ENCODE measurements around the gene MBTPS1.

MBTPS1 gene

DNA sequence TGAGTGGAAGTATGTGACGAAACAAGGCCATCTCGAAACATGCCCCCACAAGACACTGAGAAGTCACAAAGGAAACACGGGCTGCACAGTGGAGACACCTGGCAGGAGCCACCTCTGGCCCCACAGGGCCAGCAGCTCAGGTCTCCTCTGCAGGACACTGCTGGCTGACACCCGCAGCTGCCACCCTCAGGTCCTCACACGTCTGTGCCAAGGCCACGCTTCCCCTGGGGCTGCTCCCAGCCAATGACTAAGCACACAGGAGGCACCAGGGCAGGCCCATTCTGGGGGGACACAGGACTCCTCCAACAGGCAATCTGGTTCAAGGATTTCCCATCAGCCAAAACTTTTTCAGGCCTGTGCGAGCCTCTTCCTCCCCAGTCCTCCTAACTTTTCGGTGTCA is 36.4 kb downstream of the MBTPS1 start:
- H3K27me3 ChIP-seq (ENCODE audit: control insufficient read depth, insufficient read depth, low read length): no peaks in the 10 kb centered on the region
- H3K9me3 ChIP-seq (ENCODE audit: control insufficient read depth, low read length): no peaks in the 10 kb centered on the region
- H3K4me1 ChIP-seq (ENCODE audit: control insufficient read depth, insufficient read depth, low read length): no peaks in the 10 kb centered on the region
- no peak overlapping the region for H3K4me3 ChIP-seq (ENCODE audit: low read length)
- H3K36me3 ChIP-seq (ENCODE audit: control insufficient read depth, insufficient read depth, low read length): peaks cover 10% of the 10 kb centered on the region
- H3K9ac ChIP-seq (ENCODE audit: low read length): no peak overlapping the region

DNA sequence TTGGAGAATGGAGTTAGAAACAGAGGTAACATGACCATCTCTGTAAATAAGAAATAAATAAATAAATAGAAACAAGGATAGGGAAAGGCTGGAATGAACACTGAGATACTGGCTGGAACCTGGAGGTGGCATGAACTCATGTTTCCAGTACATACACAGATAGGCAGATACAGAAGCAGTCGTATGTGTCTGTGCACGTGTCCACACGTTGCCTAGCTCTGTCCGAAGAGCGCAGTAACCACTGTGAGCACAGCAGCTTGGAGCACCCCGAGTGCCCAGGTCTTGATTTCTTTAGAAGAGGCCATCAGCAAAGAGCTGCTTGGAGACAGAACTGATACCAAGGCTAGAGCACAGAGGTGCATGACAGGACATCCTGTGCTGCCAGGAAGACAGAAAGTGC is 37.1 kb downstream of the MBTPS1 start:
- Histone ChIP-seq H3K4me1 (ENCODE audit: control insufficient read depth, insufficient read depth, low read length) (no peaks in the 10 kb centered on the region), H3K36me3 (ENCODE audit: control insufficient read depth, insufficient read depth, low read length) (peaks cover 10% of the 10 kb centered on the region), H3K4me3 (ENCODE audit: low read length) (no peak overlapping the region), H3K9ac (ENCODE audit: low read length) (no peak overlapping the region), H3K9me3 (ENCODE audit: control insufficient read depth, low read length) (no peaks in the 10 kb centered on the region), H3K27me3 (ENCODE audit: control insufficient read depth, insufficient read depth, low read length) (no peaks in the 10 kb centered on the region)

GRCh38 chr16:84075376-84075775 is 41.4 kb downstream of the MBTPS1 start:
- H3K9ac ChIP-seq (ENCODE audit: low read length): no peak overlapping the region
- no peaks in the 10 kb centered on the region for H3K4me1 ChIP-seq (ENCODE audit: control insufficient read depth, insufficient read depth, low read length)
- no peaks in the 10 kb centered on the region for H3K9me3 ChIP-seq (ENCODE audit: control insufficient read depth, low read length)
- no peaks in the 10 kb centered on the region for H3K27me3 ChIP-seq (ENCODE audit: control insufficient read depth, insufficient read depth, low read length)
- H3K4me3 ChIP-seq (ENCODE audit: low read length): no peak overlapping the region
- peaks cover 1% of the 10 kb centered on the region for H3K36me3 ChIP-seq (ENCODE audit: control insufficient read depth, insufficient read depth, low read length)

- H3K27me3 ChIP-seq (ENCODE audit: control insufficient read depth, insufficient read depth, low read length): no peaks in the 10 kb centered on the region
- H3K4me1 ChIP-seq (ENCODE audit: control insufficient read depth, insufficient read depth, low read length): no peaks in the 10 kb centered on the region
- H3K9ac ChIP-seq (ENCODE audit: low read length): no peak overlapping the region
- no peak overlapping the region for H3K4me3 ChIP-seq (ENCODE audit: low read length)
- no peaks in the 10 kb centered on the region for H3K36me3 ChIP-seq (ENCODE audit: control insufficient read depth, insufficient read depth, low read length)
- H3K9me3 ChIP-seq (ENCODE audit: control insufficient read depth, low read length): no peaks in the 10 kb centered on the region
These were observed 42.0 kb downstream of the MBTPS1 start for GRCh38 chr16:84074721-84075120.

GRCh38 chr16:84072014-84072413 is 44.7 kb downstream of the MBTPS1 start:
- Histone ChIP-seq H3K9me3 (ENCODE audit: control insufficient read depth, low read length) (no peaks in the 10 kb centered on the region), H3K4me3 (ENCODE audit: low read length) (no peak overlapping the region), H3K27me3 (ENCODE audit: control insufficient read depth, insufficient read depth, low read length) (no peaks in the 10 kb centered on the region), H3K36me3 (ENCODE audit: control insufficient read depth, insufficient read depth, low read length) (peaks cover 8% of the 10 kb centered on the region), H3K4me1 (ENCODE audit: control insufficient read depth, insufficient read depth, low read length) (no peaks in the 10 kb centered on the region), H3K9ac (ENCODE audit: low read length) (no peak overlapping the region)

DNA sequence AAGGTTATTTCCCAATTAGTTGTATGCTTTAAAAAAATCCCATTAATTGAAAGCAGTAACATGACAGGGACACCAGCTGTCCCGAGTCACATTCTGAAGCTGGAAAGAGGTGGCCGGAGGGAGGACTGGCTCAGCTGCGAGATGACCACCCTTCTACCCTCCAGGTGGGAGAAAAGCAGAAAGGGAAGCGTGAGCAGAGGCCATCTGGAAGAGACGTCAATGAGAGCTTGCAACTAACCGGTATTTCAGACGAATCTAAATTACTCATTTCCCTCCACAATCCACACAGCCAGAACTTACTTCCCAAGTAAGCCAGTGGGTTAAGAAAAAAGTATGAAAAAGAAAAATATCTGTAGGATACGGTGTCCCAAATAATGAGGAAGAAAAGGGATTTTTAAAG is 45.6 kb downstream of the MBTPS1 start:
- H3K9me3 ChIP-seq (ENCODE audit: control insufficient read depth, low read length): no peaks in the 10 kb centered on the region
- no peaks in the 10 kb centered on the region for H3K27me3 ChIP-seq (ENCODE audit: control insufficient read depth, insufficient read depth, low read length)
- H3K4me3 ChIP-seq (ENCODE audit: low read length): no peak overlapping the region
- no peaks in the 10 kb centered on the region for H3K4me1 ChIP-seq (ENCODE audit: control insufficient read depth, insufficient read depth, low read length)
- H3K9ac ChIP-seq (ENCODE audit: low read length): no peak overlapping the region
- H3K36me3 ChIP-seq (ENCODE audit: control insufficient read depth, insufficient read depth, low read length): peaks cover 11% of the 10 kb centered on the region

DNA sequence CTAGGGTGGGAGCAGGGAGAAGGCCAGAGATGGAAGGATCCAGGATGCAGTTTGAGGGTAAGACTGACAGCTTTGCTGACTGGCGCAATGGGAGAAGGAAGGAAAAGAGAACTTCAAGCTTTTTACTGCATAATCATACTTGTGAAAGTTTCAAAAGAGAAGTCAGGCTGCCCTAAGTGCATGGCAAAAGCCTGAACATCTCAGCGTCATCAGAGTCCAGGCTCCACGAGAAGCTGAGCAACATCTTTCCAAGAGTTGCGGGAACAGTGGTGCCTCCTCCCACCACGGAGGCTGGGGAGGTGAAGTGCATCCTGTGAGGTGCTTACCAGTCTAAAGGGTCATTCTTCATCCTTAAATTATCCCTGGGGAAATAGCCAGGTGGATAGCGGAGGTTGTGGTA is 47.2 kb downstream of the MBTPS1 start:
- H3K9ac ChIP-seq (ENCODE audit: low read length): no peak overlapping the region
- H3K27me3 ChIP-seq (ENCODE audit: control insufficient read depth, insufficient read depth, low read length): no peaks in the 10 kb centered on the region
- H3K36me3 ChIP-seq (ENCODE audit: control insufficient read depth, insufficient read depth, low read length): peaks cover 13% of the 10 kb centered on the region
- no peak overlapping the region for H3K4me3 ChIP-seq (ENCODE audit: low read length)
- H3K4me1 ChIP-seq (ENCODE audit: control insufficient read depth, insufficient read depth, low read length): no peaks in the 10 kb centered on the region
- no peaks in the 10 kb centered on the region for H3K9me3 ChIP-seq (ENCODE audit: control insufficient read depth, low read length)

- no peaks in the 10 kb centered on the region for H3K4me1 ChIP-seq (ENCODE audit: control insufficient read depth, insufficient read depth, low read length)
- H3K4me3 ChIP-seq (ENCODE audit: low read length): no peak overlapping the region
- H3K27me3 ChIP-seq (ENCODE audit: control insufficient read depth, insufficient read depth, low read length): no peaks in the 10 kb centered on the region
- H3K9ac ChIP-seq (ENCODE audit: low read length): no peak overlapping the region
- H3K36me3 ChIP-seq (ENCODE audit: control insufficient read depth, insufficient read depth, low read length): peaks cover 15% of the 10 kb centered on the region
- H3K9me3 ChIP-seq (ENCODE audit: control insufficient read depth, low read length): no peaks in the 10 kb centered on the region
These were observed 47.8 kb downstream of the MBTPS1 start for GRCh38 chr16:84068783-84069462.

DNA sequence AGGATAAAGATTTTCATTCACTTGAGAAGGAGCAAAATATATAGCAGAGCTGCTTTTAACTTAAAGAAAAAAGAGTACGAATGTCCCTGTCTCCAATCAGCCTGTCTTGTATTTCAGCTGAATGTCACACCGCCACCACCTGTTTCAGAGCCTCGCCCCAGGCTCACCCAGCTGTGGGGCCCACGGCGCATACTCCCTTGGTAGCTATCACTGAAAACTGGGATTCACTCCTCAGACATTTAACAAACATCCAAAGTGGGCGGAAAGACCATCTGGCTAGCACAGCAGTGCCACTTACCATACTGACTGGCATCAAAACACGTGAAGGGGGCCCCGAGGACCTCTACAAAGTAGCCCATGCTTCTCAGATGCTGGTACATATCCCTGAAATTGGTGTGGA is 48.7 kb downstream of the MBTPS1 start:
- Histone ChIP-seq H3K4me1 (ENCODE audit: control insufficient read depth, insufficient read depth, low read length) (no peaks in the 10 kb centered on the region), H3K36me3 (ENCODE audit: control insufficient read depth, insufficient read depth, low read length) (peaks cover 15% of the 10 kb centered on the region), H3K4me3 (ENCODE audit: low read length) (no peak overlapping the region), H3K27me3 (ENCODE audit: control insufficient read depth, insufficient read depth, low read length) (no peaks in the 10 kb centered on the region), H3K9ac (ENCODE audit: low read length) (no peak overlapping the region), H3K9me3 (ENCODE audit: control insufficient read depth, low read length) (no peaks in the 10 kb centered on the region)

- H3K9ac ChIP-seq (ENCODE audit: low read length): no peak overlapping the region
- no peaks in the 10 kb centered on the region for H3K4me1 ChIP-seq (ENCODE audit: control insufficient read depth, insufficient read depth, low read length)
- H3K36me3 ChIP-seq (ENCODE audit: control insufficient read depth, insufficient read depth, low read length): peaks cover 15% of the 10 kb centered on the region
- H3K9me3 ChIP-seq (ENCODE audit: control insufficient read depth, low read length): no peaks in the 10 kb centered on the region
- H3K4me3 ChIP-seq (ENCODE audit: low read length): no peak overlapping the region
- H3K27me3 ChIP-seq (ENCODE audit: control insufficient read depth, insufficient read depth, low read length): no peaks in the 10 kb centered on the region
These were observed 49.1 kb downstream of the MBTPS1 start for GRCh38 chr16:84067640-84068039.

GRCh38 chr16:84065536-84066132 is 51.1 kb downstream of the MBTPS1 start:
- Histone ChIP-seq H3K27me3 (ENCODE audit: control insufficient read depth, insufficient read depth, low read length) (no peaks in the 10 kb centered on the region), H3K4me3 (ENCODE audit: low read length) (no peak overlapping the region), H3K9ac (ENCODE audit: low read length) (no peak overlapping the region), H3K9me3 (ENCODE audit: control insufficient read depth, low read length) (no peaks in the 10 kb centered on the region), H3K4me1 (ENCODE audit: control insufficient read depth, insufficient read depth, low read length) (no peaks in the 10 kb centered on the region), H3K36me3 (ENCODE audit: control insufficient read depth, insufficient read depth, low read length) (peaks cover 15% of the 10 kb centered on the region)

GRCh38 chr16:84063980-84064379 is 52.8 kb downstream of the MBTPS1 start:
- no peak overlapping the region for H3K9ac ChIP-seq (ENCODE audit: low read length)
- H3K27me3 ChIP-seq (ENCODE audit: control insufficient read depth, insufficient read depth, low read length): no peaks in the 10 kb centered on the region
- no peaks in the 10 kb centered on the region for H3K4me1 ChIP-seq (ENCODE audit: control insufficient read depth, insufficient read depth, low read length)
- peaks cover 15% of the 10 kb centered on the region for H3K36me3 ChIP-seq (ENCODE audit: control insufficient read depth, insufficient read depth, low read length)
- no peak overlapping the region for H3K4me3 ChIP-seq (ENCODE audit: low read length)
- H3K9me3 ChIP-seq (ENCODE audit: control insufficient read depth, low read length): no peaks in the 10 kb centered on the region

Measured in mucosa of stomach (tissue), 1 donor.